Activated CD8-positive, alpha-beta memory T cell treated with anti-CD3 and anti-CD28 coated beads for 48 hours (primary cell): Measurements from ENCODE around the gene WDR64.
"Not testable (repeated sequence)": the region's sequence is repeated elsewhere in the genome, so short reads cannot be mapped to it uniquely, and the experiment has no call there.

Source experiments
- DNase-seq, 3 experiments: peaks; one replicate each; pipeline ENCODE4 v3.0.0-alpha.2; 2020; ENCODE audit warnings: low read depth in 2 of 3, low spot score in 2 of 3

WDR64 gene

DNA sequence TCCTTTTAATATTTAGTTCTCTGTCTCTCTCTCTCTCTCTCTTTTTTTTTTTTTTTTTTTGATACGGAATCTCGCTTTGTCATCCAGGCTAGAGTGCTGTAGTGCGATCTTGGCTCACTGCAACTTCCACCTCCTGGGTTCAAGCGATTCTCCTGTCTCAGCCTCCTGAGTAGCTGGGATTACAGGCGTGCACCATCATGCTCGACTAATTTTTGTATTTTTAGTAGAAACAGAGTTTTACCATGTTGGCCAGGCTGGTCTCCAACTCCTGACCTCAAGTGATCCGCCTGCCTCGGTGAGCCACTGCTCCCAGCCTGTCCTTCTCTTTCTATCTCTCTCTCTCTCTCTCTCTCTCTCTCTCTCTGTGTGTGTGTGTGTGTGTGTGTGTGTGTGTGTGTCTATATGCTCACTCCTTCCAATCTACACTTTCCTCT, 83.4 kb downstream of the WDR64 start:
- DNase-seq, result not testable (repeated sequence)

- no peak for DNase-seq
These were observed 84.3 kb downstream of the WDR64 start for GRCh38 chr1:241736387-241736786.

GRCh38 chr1:241738284-241739078, 86.4 kb downstream of the WDR64 start:
- DNase-seq, result no peak

DNA sequence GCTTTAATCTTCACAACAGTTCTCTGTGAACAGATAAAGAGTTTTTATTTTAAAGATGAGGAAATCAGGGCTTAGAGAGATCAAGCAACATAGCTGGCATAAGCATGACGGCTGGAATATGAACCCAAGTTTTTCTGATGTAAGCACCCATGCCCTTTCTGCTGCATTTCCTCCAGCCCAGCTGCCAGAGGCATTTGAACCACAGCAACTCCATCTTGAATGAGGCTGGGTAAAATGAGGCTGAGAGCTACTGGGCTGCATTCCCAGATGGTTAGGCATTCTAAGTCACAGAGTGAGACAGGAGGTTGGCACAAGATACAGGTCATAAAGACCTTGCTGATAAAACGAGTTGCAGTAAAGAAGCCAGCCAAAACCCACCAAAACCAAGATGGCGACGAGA, 90.0 kb downstream of the WDR64 start:
- no peak for DNase-seq

DNA sequence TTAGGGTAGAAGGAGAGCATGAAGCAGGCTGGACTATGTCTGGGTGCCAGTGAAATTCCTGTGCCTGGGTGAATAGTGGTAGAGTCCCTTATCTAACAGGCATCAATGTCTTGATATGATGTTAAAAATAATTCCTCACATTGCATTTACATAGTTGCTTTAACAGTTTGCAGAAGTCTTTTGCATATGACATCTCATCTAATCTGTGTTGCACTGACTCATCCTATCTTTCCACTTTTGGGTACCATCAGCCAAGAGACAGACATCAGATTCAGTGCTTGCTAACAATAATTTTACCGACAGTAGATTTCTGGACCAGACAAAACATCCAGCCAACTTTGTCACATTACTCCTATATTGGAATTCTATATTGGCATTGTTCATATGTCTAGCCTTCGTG, 92.5 kb downstream of the WDR64 start:
- DNase-seq, result no peak

DNA sequence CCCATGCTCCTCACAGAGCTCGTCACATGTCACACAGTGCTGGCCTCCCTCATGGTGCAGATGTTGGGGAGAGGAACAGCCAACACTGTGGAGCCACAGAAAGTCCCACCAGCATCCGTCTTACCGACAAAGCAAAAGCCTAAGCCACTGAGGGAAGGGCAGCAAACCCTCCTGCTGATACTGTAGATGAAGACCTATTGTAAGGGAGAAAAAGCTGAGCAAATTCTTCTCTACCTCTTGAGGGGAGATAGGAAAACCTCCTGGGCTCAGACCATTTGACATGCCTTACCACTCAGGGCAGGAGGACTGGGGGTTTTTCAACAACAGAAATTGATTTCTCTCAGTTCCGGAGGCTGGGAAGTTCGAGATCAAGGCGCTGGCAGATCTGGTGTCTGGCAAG, 95.9 kb downstream of the WDR64 start:
- no peak for DNase-seq

DNA sequence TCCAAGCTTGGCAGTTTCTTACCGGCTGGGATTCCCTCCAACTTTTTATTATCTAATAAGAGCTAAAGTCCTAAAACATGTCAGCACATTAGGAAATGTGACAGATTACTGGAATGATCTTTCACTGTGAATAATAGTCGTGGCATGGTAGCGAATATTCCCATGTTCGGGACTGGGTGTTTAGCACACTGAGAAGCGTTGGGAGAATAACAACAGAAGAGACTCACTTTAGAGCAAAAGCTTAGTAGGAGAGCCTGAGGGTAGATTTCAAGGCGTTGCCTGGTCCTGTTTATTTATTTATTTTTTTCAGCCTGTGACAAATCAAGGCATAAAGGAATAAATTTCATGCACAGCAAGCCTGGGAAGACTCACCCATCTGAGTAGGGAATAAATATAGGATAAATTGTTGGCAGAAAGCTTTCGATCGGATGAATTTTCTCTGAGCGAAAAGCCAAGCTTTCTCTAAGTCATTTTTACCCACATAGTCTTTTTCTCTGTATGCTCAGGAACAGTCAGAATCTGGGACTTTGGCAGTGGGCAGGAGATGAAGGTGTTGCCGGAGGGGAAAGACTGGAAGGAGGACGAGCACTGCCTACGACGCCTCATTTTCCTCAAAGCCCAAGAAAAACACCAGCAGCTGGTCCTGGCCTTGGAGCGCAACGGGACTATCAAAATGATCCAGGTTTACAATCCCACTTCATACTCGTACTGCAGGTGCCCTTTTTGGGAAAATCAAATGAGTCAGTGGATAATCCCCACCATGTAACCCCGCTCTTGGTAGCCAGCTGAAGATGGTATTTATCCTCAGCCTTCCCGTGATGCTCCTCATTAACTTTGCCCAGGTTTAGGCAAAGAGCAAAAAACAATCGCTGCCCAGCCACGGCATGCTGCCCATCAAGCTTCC, 97.2 kb downstream of the WDR64 start:
- DNase-seq, result no peak

- DNase-seq, result no peak
These were observed 98.0 kb downstream of the WDR64 start for GRCh38 chr1:241749945-241750695.

DNA sequence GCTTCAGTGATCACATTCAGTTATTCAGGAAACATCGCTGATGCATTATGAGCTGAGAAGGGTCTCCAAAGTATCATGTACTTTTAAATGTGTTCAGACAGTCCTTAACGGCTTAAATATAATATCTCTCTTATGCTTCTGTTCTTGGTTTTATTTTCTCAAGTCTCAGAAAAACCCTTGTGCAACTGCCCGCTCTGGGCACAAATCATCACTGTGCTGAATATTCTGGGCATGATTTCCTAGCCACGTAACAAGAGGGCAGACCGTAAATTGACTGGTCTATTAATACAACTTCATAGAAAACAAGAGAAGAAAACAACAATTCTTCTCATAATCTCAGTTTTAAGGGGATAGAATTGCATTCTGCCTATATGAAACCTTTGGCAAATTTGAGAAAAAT, 99.4 kb downstream of the WDR64 start:
- DNase-seq, result no peak

GRCh38 chr1:241762713-241763339, 110.7 kb downstream of the WDR64 start:
- DNase-seq, result no peak

DNA sequence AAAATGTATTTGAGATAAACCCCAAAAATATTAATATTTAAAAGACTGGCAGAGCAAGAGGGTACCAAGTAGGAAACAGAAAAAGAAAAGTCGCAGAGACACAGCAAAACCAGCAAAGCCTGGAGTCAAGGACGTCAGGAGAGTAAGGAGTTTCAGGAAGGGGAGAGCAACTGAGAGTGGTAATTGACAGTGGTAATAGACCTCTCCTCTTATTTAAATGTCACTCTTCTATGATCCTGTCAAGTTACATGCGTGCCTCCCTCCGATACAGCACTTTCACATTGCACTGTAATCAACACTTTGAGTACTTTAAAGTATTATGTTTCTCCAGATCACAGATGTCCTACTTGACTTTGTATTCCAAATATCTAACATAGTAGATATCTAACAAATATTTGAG, 113.3 kb downstream of the WDR64 start:
- no peak for DNase-seq

- DNase-seq, result no peak
These were observed 115.7 kb downstream of the WDR64 start for GRCh38 chr1:241767737-241768136.

DNA sequence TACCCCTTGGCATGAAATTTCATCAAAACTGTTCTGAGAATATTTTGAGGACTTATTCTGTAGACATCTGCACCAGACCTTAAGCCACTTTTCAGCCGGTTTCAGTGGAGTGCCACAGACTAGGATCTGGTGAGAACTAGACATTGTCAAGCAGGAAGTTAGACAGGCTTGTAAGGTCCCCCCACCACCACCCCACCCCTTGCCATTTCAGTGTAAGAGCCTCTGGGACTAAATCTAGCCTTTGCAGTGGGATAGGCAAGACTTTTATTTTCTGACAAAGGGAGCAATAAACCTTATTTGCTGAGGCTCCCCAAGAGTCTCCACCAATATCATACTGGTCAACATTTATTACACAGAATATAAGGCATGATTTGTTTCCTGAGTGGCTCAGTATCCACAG, 118.0 kb downstream of the WDR64 start:
- no peak for DNase-seq

GRCh38 chr1:241771117-241771516, 119.0 kb downstream of the WDR64 start:
- DNase-seq, result no peak

DNA sequence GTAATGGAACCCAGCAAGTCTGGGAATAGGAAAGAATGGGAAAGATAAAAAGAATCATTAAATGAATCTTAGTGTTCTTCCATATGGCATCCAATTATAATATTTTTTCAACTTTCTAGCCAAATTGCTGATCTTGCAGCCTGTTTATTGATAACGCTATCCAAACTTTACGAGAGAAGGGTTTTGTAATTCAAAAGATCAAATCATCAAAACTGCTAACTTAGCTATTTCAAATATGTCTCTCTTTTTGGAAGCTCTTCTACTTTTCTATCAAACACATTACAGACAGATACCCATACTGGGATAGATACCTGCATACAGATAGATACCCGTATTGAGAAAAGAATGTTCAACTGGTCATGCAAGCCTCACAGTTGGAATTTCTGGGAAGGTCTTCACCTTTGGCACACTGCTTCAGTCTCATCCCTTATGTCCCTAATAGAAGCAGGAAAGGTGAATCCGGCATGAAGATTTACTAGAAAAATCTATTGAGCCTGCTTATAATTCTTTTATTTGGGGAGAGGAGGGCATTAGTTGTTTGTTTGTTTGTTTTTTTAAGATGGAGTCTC, 120.9 kb downstream of the WDR64 start:
- no peak for DNase-seq

DNA sequence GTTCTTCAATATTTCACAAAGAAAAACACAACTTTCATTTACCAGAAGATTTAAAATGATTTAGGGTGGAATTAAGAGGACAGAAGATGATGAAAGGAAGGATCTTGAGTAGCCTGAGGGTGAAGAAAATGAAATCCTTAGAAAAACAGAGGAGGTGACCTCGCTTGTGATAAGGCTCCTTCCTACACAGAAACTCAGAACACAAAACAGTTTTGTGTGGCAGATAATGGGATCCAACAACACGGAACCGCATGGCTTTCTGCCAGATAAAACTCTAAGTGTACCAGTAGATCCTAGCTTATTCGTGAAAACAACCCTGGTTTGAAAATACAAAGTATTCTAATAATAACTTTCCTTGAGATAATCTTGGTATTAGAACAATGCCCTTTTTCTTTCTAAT, 121.9 kb downstream of the WDR64 start:
- no peak for DNase-seq

GRCh38 chr1:241775021-241775420, 122.9 kb downstream of the WDR64 start:
- DNase-seq, result no peak

DNA sequence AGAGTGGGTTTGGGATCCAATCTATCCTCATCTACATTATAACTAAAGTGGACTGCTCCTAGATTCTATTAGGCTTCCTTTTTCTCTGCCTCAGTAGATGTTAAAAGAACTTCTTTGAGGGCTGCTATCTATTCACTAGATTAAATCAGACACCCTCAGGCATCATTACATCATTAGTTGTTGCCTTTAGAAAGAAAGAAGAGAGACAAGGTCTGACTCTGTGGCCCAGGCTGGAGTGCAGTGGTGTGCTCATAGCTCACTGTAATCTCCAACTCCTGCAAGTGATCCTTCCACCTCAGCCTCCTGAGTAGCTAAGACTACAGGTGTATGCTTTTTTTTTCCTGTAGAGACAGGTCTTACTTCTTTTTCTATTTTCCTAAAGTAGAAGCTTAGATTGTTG, 124.8 kb downstream of the WDR64 start:
- DNase-seq, result no peak

GRCh38 chr1:241778117-241778516, 126.0 kb downstream of the WDR64 start:
- DNase-seq, result no peak

GRCh38 chr1:241779897-241780296, 127.8 kb downstream of the WDR64 start:
- no peak for DNase-seq

- no peak for DNase-seq
These were observed 130.3 kb downstream of the WDR64 start for GRCh38 chr1:241782396-241782795.
